GM12878 (cell line): ENCODE results near the gene TMIGD3. TPM values are rescaled to one million over a fixed set of nuclear protein-coding genes. Genes with fewer than 3 reads are reported as not detected.

Experiments used
- ATAC-seq: fragments of 200-7000 bp; cut with Tn5 transposase; 3 replicates; pipeline ENCODE4 v1.9.1; 2020; ENCODE audit warnings: mild to moderate bottlenecking, moderate library complexity
- BruUV-seq: library from RNA; stranded (reverse); fragments of 400-500 nt; replicated peaks from 2 replicates; lab custom pipeline; 2021; lab: Mats Ljungman, UMichigan
- CTCF ChIA-PET: fragments of 300-600 bp; sonication (Branson Sonifier 250); formaldehyde crosslinking; extraction: SDS; loops from one replicate; lab custom pipeline; 2021; ENCODE audit warnings: inconsistent platforms; lab: Yijun Ruan, JAX
- POLR2A ChIA-PET: fragments of 350-600 bp; formaldehyde crosslinking; extraction: SDS; loops from one replicate; lab custom pipeline; 2021; ENCODE audit warnings: inconsistent platforms; lab: Charles Lee
- RAD21 ChIA-PET: fragments of 300-600 bp; sonication (Branson Sonifier 250); formaldehyde crosslinking; loops from one replicate; lab custom pipeline; 2023; ENCODE audit warnings: antibody characterized with exemption; ENCODE audit not compliant: unreplicated experiment; lab: Charles Lee
- SMC1A ChIA-PET: fragments of 300-600 bp; sonication (Branson Sonifier 250); formaldehyde crosslinking; loops from one replicate; lab custom pipeline; 2023; ENCODE audit not compliant: unreplicated experiment, uncharacterized antibody; lab: Charles Lee
- DNase-seq: peaks from one replicate; pipeline ENCODE4 v3.0.0-alpha.2; 2011; ENCODE audit warnings: low read depth, low spot score
- FAIRE-seq: peaks from 3 replicates; lab custom pipeline; 2011; peaks lifted over from hg19 to GRCh38; lab: Jason Lieb, UNC
- H2AFZ ChIP-seq: 2 replicates; pipeline ENCODE4 v1.6.0; 2011; ENCODE audit warnings: low read depth, low read length, control low read depth; ENCODE audit not compliant: control insufficient read depth
- H3K27ac ChIP-seq: 2 replicates; pipeline ENCODE4 v1.5.1; 2011; ENCODE audit warnings: control low read depth; ENCODE audit not compliant: control insufficient read depth, insufficient read depth
- H3K27me3 ChIP-seq, 2 experiments: replicated peaks in 1 of 2; 2 replicates each; pipeline versions ENCODE4 v1.6.0 to v1.6.1; 2011; ENCODE audit warnings: low read length in 1 of 2; ENCODE audit not compliant: control insufficient read depth in 2 of 2, insufficient read depth in 2 of 2
- H3K36me3 ChIP-seq, 2 experiments: 2 replicates each; pipeline ENCODE4 v1.5.1; 2011; ENCODE audit warnings: low read length in 1 of 2; ENCODE audit not compliant: control insufficient read depth in 2 of 2, insufficient read depth in 2 of 2
- H3K4me1 ChIP-seq: 2 replicates; pipeline ENCODE4 v1.6.1; 2011; ENCODE audit warnings: mild to moderate bottlenecking, low read length, moderate library complexity, mixed read lengths; ENCODE audit not compliant: control insufficient read depth, insufficient read depth
- H3K4me2 ChIP-seq: 2 replicates; pipeline ENCODE4 v1.6.0; 2011; ENCODE audit warnings: control low read depth; ENCODE audit not compliant: control insufficient read depth, insufficient read depth
- H3K4me3 ChIP-seq: fragments of 200-600 bp; sonication (generic); 2 replicates; pipeline ENCODE4 v1.5.1; 2016
- H3K79me2 ChIP-seq: 2 replicates; pipeline ENCODE4 v1.6.0; 2011; ENCODE audit warnings: low read length; ENCODE audit not compliant: control insufficient read depth, insufficient read depth
- H3K9ac ChIP-seq: 2 replicates; pipeline ENCODE4 v1.8.0; 2011; ENCODE audit warnings: low read length, control low read depth, mixed read lengths; ENCODE audit not compliant: control insufficient read depth, insufficient read depth
- H3K9me3 ChIP-seq: replicated peaks from 3 replicates; pipeline ENCODE4 v1.5.1; 2011; ENCODE audit warnings: mild to moderate bottlenecking, low read length; ENCODE audit not compliant: control insufficient read depth, insufficient read depth
- H4K20me1 ChIP-seq: 2 replicates; pipeline ENCODE4 v1.6.0; 2011; ENCODE audit not compliant: control insufficient read depth, insufficient read depth
- MTA3 ChIP-seq: IDR thresholded peaks from 2 replicates; pipeline ENCODE4 v1.6.1; 2012; ENCODE audit warnings: low read length, inconsistent platforms, borderline replicate concordance
- NFYB ChIP-seq: IDR thresholded peaks from 2 replicates; pipeline ENCODE4 v1.6.1; 2011; ENCODE audit warnings: low read depth, mild to moderate bottlenecking, low read length, improper control_type of control experiment, moderate library complexity; ENCODE audit not compliant: insufficient read depth
- RAD21 ChIP-seq: IDR thresholded peaks from 2 replicates; pipeline ENCODE4 v1.6.1; 2011; ENCODE audit warnings: mild to moderate bottlenecking, low read depth, low read length, moderate library complexity; ENCODE audit not compliant: insufficient read depth
- SREBF1 ChIP-seq: IDR thresholded peaks from 2 replicates; pipeline ENCODE4 v1.6.1; 2012; ENCODE audit warnings: mild to moderate bottlenecking, low read length
- in situ Hi-C: fragments of 300-500 bp; cut with MboI; formaldehyde crosslinking; loops from 9 replicates; pipeline ENCODE4 v1.14.3; 2018; ENCODE audit warnings: mixed read lengths
- intact Hi-C: fragments of 100-400 bp; cut with micrococcal nuclease; formaldehyde crosslinking; loops from one replicate; pipeline ENCODE4 v1.14.2; 2022; ENCODE audit not compliant: unreplicated experiment
- polyA plus RNA-seq, 11 experiments: library from polyadenylated mRNA; depleted of rRNA in 4 of 11; unstranded in 6 of 11; stranded (reverse) in 5 of 11; fragments of >200 nt; fragmentation: Nextera tagmentation in 4 of 11; fragmentation: Illumina TruSeq in 1 of 11; extraction: Ambion mirVana in 4 of 11; extraction: Trizol in 1 of 11; gene quantifications; 1 replicate in 1 of 11; 2 replicates in 10 of 11; pipeline versions ENCODE4 v1.2.1 to v1.2.3, GENCODE V29; 2011 to 2016; ENCODE audit warnings: inconsistent platforms in 2 of 11, missing spikeins in 2 of 11, low read depth in 1 of 11
- total RNA-seq, 4 experiments: library from RNA; depleted of rRNA in 3 of 4; stranded (reverse); fragments of >200 nt in 3 of 4; fragmentation: Illumina TruSeq in 1 of 4; extraction: Trizol in 1 of 4; gene quantifications; 2 replicates each; pipeline versions ENCODE4 v1.2.1 to v1.2.3, GENCODE V29; 2013 to 2021
- TF ChIP-seq, protein P1 (sequence below): fragments of 450-650 bp; IDR thresholded peaks from 2 replicates; pipeline ENCODE4 v1.6.1; 2016; ENCODE audit warnings: mild to moderate bottlenecking

TMIGD3 gene
- total and polyA plus RNA-seq, 10 of the 15 experiments (the other 5 are each of a cell fraction or from before 2014, with no cell fraction given): 0.17 TPM; not detected in 9

DNA sequence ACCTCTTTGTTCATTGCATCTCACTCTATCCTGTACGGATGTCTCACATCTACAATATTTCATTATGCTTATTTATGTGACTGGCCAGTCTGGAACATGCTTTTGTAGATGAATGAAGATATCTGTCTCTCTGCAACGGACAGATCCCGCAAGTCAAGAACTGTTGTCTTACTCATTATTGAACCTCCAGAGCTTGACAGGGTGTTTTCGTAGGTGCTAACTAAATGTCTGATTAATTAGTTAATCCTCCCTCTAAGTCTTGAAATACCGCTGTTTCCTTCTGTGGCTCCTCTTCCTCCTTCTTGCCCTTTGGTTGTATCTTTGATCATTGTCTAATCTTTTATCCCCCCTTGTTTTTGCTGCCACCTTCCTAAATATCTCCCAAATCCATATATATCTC lies 32.8 kb downstream of the TMIGD3 start (continued):
- TF ChIP-seq RAD21 (no peak), MTA3 (no peak), SREBF1 (no peak)

DNA sequence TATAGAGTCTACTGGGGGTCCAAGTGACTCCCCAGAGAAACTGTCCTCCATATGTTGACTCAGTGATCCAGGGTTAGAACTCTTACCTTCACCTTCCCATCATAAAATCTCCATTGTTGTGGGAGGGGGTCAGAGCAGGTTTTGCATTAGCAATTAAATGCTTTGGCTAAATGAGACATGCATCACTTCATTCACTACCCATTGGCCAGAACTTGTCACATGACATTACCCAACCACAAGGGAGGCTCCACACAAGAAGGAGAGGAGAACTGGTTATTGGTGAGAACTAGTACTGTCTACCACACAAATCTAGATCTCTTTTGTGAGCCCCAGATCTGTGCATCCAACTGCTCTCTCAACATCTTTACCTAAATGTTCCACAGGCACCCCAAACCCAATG lies 33.9 kb downstream of the TMIGD3 start:
- Histone ChIP-seq H3K36me3 (0 out of 4 replicates have a peak, but pooled peaks cover 0 to 8% of the 10 kb centered on the region in 2 experiments), H3K4me3 (no peak overlapping the region), H3K27me3 (no peaks in the 10 kb centered on the region), H2AFZ (no peak overlapping the region), H3K4me1 (peaks cover 12% of the 10 kb centered on the region), H4K20me1 (no peaks in the 10 kb centered on the region), H3K27ac (no peak overlapping the region), H3K9me3 (no peaks in the 10 kb centered on the region; the same call in 2 of the 3 replicates)
- ChIA-PET RAD21 (no interaction called here), CTCF (interaction anchor here (1.5 to 2.1 kb wide), 2 partner anchors 11 to 38 kb away, joined by 5 to 6 read pairs; no protein-coding TSS in a partner anchor), SMC1A (no interaction called here)
- no peak for DNase-seq
- BruUV-seq: no TSS peak
- FAIRE-seq: no peak
- TF ChIP-seq NFYB: peak; percentile 76
- TF ChIP-seq, protein P1, sequence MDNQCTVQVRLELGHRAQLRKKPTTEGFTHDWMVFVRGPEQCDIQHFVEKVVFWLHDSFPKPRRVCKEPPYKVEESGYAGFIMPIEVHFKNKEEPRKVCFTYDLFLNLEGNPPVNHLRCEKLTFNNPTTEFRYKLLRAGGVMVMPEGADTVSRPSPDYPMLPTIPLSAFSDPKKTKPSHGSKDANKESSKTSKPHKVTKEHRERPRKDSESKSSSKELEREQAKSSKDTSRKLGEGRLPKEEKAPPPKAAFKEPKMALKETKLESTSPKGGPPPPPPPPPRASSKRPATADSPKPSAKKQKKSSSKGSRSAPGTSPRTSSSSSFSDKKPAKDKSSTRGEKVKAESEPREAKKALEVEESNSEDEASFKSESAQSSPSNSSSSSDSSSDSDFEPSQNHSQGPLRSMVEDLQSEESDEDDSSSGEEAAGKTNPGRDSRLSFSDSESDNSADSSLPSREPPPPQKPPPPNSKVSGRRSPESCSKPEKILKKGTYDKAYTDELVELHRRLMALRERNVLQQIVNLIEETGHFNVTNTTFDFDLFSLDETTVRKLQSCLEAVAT: no peak
- TF ChIP-seq, all 136 proteins: peak for 1
- H3K79me2 ChIP-seq: no peaks in the 10 kb centered on the region
- in situ Hi-C loops (no loop called here), intact Hi-C loops (loop anchor here (2.0 kb wide), 1 partner anchor 15 kb away; no protein-coding TSS in a partner anchor)
- no peak overlapping the region for H3K4me2 ChIP-seq
- POLR2A ChIA-PET: interaction anchor here (1.1 kb wide), 1 partner anchor 10 kb away, joined by 3 read pairs; no protein-coding TSS in a partner anchor
- H3K9ac ChIP-seq: no peak overlapping the region
- no peak for ATAC-seq
